ENCODE measurements around the gene MAGEA4.
A peak's percentile ranks its signal among the peaks of the same experiment; 100 is the strongest.
"Not testable (repeated sequence)": the region's sequence is repeated elsewhere in the genome, so short reads cannot be mapped to it uniquely, and the experiment has no call there.

Gene MAGEA4, protein sequence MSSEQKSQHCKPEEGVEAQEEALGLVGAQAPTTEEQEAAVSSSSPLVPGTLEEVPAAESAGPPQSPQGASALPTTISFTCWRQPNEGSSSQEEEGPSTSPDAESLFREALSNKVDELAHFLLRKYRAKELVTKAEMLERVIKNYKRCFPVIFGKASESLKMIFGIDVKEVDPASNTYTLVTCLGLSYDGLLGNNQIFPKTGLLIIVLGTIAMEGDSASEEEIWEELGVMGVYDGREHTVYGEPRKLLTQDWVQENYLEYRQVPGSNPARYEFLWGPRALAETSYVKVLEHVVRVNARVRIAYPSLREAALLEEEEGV

DNA sequence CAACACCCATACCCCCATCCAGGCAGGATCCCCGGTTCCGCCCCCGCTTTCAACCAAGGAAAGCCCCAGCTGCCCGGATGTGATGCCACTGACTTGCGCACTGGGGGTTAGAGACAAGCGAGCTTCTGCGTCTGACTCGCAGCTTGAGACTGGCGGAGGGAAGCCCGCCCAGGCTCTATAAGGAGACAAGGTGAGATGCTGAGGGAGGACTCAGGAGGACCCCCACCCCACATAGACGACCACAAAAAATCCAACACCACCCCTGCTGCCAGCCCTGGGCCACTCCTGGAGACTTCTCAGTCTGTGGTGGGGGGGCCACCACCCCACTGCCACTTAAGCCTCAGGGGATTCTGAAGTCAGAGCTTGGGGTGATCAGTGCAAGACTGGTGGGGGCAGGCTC, at the start of gene MAGEA4:
MAGEA4 (plus strand) TSS at position 110 of the 400 bp plus-strand sequence. CDS start 10,776 bp downstream, outside the sequence.
- no peak for DNase-seq

DNA sequence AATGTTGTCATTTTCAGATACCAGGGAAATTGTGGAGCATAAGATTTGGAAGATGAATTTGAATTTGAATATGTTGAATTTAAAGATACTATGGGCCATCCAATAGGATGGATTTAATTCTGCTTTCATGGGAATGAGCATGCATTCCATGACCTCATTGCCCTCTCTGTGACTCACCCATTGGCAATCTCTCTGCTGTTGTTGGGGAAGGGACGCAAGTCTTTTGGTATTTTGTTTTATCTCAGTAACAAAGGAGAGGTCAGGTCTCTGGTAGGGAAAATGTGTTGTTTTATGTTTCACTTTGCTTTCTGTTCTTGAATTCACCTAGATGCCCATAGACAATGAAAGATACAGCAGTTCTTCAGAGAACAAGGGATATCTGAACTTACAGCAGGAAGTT, 42.1 kb upstream of the MAGEA4 start:
- no peak for DNase-seq

DNA sequence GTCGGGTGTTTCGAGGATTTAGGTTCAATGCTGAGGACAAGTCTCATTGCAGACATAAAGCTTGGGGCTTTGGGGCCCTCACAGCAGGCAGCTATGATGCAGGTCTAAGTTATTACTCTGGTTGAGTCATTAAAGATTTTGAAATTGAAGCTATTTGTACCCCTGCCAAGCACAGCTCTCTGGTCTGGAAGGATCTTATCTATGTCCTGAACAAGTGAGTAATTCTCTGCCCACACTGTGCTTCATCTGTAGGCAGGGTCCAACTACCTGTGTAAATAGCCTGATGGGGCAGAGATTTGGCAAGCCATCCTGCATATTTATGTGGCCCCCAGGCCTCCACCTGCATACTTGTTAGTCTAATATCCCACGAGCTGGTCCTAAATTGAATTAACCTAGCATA, 41.4 kb upstream of the MAGEA4 start:
- DNase-seq, result no peak

DNA sequence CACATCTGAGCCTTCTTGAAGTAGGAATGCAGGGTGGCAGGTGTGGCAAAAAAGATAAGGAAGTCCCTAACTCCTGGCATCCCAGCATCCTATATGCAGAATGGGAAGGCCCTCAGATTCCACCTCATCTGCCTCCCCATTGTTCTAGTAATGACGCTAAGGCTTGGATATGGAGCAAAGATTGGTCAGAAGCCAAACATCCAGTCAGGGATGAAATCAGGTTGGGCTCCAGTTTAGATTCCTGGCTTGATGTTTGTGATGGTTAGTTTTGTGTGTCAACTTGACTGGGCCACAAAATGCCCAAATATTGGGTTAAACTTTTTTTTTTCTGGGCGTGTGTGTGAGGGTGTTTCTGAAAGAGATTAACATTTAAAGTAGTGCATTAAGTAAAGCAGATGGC, 39.6 kb upstream of the MAGEA4 start:
- no peak for DNase-seq

DNA sequence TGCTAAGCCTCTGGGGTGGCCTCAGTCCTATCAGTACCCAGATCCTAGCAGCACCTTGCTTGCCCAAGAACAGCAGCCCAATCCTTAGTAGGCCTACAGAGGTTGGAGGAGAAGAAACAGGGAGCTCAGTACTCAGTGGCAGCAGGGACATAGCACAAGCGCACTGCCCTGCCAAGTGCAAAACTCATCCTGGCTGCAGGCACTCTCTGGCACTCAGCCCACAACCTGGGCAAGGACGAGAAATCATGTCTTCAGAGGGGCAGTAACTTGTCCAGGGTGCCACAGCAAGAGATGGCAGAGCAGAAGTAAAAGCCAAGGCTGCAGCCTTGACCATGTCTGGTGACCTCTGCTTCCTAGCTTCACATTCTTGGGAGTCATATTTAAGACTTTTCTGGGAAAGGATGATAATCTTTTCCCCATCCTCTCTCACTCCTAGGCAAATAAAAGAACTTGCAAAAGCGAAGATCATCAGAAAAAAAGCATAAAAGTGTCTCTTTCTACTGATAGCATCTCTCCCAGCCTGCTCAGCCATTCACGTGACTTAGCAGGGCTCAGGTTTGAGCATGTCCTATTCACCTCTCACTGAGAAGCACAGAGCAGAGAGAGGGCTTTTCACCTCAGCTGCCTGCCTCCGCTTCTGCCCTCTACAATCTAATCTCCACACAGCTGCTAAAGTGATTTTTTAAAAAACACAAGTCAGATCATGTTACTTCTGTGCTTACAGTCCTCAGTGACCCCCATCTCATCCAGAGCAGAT, 37.2 kb upstream of the MAGEA4 start:
- DNase-seq, result no peak

DNA sequence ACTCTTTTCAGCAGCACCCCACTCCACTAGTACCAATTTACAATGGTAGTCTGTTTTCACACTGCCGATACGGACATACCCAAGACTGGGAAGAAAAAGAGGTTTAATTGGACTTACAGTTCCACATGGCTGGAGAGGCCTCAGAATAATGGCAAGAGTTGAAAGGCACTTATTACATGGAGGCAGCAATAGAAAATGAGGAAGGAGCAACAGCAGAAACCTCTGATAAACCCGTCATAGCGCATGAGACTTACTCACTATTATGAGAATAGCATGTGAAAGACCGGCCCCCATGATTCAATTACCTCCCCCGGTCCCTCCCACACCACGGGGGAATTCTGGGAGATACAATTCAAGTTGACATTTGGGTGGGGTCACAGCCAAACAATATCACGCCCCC, 34.1 kb upstream of the MAGEA4 start:
- DNase-seq, result no peak

DNA sequence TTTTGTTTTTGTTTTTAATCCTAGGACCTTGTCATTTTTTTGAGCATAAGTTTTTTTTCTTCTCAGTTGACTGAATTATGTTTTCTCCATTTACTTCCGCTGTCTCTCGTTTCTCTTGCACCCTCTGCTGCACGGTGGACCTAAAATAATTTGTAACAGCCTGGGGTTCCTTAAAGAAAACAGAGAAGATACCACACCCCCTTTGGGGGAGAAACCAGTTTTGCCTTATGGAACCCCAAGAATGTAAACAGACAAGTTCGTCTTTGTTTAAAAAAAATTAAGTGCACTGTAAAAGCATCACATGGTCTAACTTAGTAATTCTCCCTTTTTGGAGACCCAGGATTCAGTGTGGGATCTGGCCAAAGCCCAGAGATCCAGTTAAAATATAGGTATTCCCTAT, 32.8 kb upstream of the MAGEA4 start:
- no peak for DNase-seq

DNA sequence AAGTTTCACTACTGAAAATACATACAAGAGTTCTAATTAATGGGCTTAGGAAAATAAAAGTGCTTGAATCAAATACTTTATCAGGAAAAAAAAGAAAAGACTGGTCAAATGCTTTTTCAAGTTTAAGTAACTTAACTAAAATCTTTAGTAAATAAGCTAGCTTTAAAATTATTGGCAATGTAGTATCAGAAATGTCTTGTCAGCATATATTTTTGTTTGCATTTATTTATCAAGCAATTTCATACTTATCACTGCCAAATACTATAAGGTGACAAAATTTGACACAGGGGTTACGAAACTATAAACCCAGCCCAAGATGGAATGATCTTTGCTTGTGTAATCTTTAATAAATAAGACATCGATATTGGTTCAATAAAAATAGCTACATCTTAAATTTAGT, 31.8 kb upstream of the MAGEA4 start:
- no peak for DNase-seq

DNA sequence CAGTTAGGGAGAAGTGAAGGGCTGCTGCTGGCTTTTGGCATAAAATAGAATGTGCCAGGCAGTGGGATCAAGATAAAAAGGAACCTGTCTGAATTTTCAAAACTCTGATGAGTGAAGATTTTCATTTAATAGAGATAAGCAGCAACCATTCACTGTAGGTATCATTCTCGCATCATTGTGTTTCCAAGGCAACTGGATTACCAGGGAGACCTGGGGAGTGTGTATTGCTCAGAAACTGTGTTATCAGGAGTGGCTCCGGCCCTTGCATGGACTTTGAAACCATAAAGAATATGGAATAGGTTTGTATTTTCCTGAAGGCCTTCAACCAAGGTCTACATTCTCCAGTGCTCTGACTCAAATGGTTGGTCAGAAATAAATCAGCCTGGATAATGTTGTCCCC, 23.3 kb upstream of the MAGEA4 start:
- no peak for DNase-seq

DNA sequence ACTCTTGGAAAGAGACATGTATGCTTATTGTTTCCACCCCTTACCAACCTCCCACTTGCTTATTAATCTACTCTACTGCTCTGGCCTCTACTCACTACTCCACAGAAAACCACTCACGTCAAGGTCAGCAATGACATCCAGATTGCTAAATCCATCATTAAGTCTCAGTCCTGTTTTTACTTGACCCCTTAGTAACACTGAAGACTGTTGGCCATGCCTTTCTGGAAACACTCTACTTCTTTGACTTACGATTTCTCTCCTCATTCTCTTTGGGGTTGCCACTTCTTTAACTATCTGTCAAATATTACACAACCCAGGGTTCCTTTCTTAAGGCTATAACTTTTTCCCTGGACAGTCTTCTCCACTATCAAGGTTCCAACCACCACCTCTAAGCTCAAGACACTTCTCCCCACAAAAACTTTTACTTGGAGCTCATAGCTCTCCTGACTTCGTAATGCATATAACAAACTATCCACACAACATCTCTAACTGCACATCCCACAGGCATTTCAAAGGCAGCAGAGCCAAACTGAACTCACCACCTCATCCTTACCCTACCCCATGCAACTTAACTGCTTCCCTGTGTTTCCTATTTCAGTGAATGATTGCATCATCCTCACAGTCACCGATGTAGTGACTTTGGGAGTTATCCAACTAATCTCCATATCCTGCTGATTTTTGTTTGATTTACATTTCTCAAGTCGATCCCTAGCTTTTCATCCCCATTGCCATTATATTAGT, 15.8 kb upstream of the MAGEA4 start:
- no peak for DNase-seq

DNA sequence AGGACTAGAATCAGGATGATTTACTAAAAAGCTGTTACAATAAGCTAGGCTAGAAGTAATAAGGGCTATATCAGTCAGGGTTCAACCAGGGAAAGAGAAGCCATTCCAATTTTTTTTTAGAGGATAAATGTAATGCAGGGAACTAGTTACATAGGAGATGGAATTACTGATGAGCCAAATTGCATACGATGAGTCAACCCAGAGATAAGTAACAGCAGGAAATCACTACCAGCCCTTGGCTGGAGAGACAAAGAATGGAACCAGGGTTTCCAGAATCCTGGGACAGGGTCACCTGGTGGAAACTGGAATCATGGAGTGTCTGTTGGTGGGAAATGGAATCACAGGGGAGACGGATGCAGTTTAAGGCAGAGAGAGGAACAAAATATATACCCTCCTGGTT, 13.1 kb upstream of the MAGEA4 start:
- no peak for DNase-seq

DNA sequence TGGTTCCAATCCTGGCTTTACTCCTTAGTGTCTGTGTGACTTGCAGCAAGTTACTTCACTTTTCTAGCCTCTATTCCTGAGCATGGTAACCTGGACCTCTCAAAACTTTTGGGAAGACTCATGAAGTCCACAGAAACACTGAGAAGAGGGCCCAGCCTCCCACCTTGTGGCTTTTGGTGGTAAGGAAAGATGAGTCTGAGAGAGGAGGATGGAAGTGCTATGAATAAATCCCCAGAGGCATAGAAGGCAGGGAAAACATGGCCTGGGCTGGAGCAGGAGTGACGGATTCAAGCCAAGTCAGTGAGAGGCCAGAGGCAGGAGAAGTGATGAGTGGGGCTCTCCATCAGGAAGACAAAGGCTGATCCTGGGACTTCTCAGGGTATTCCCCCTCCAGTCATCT, 10.9 kb upstream of the MAGEA4 start:
- no peak for DNase-seq

DNA sequence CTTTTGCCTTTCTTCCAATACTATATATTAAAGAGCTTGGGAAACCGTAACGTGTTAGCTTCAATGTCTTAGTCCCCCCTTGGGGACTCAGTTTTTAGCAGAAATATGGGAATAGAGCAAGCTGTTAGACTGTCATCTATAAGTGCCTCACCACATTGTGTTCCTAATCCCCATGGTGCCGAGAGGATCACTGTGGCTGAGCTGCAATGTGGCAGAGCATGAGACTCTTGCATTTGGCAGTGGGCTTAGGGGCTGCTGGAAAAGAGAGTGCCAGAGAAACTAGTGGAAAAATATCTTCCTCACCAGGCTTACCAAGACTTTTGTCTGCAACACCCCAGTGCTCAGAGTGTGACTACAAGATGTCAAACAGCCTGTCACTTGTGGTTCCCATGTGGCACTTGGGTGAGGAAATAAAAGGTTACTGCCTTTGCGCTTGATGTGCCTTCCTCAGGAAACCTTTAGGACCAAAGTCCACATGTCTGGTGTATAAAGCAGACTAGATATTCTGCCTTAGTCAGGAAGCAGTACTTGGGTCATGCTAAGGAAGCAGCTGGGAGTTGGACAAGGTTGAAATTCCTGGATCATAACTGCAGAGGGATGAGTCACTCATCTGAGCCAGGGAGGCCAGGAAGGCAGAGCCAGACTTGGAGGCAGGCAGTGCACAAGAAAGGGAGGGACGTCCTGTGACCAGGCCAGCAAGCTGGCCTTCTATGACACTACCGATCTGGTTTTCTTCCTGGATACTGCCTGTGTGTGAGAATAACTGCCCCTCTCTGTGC, 9.7 kb upstream of the MAGEA4 start:
- DNase-seq, result peak; percentile 2

DNA sequence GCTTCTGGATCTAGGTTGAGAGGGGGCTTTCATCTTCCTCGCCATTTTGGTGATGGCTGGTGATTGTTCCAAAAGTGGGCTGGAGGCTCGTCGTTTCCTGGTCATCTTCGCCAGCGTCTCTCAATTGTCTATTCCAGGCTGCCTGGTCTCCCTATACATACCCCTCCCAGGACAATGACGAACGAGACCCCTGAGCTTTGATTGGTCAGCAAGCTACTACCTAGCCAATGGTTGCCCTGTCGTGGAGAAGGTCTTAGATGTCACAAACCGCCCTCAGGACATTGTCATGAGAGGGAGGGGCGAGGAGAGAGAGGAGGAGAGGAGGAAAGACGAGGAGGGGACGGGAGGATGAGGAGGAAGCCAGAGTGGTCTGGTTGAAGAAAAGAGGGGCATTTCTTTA, 7.7 kb upstream of the MAGEA4 start:
- no peak for DNase-seq

DNA sequence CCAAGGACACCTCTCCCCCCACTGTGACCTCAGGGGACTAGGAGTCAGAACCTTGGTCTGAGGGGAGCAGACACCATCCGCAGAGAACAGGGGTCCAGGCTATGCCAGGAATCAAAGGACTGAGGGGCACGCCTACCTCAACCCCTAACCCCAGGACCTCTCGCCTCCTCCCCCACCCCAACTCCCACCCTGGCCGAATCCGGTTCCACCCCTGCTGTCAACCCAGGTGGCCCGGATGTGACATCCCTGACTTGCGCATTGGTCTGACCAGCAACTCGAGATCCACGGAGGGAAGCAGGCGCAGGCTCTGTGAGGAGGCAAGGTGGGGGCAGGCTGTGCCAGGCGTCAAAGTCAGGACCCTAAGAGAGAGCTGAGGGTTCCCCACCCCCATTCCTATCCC, 468 bp upstream of the MAGEA4 start:
- no peak for DNase-seq

DNA sequence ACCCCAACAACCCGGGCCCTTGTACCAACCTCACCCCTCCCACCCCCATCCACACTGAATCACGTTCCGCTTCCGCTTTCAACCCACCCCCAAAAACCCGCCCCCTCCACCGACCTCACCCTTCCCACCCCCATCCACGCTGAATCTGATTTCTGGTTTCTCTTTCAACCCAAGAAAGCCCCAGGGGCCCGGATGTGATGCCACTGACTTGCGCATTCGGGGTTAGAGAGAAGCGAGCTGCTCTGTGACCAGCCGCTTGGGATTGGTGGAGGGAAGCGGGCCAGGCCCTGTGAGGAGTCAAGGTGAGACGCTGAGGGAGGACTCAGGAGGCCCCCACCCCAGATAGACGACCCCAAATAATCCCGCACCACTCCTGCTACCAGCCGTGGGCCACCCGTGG, 6.0 kb downstream of the MAGEA4 start:
- not testable (repeated sequence) for DNase-seq

DNA sequence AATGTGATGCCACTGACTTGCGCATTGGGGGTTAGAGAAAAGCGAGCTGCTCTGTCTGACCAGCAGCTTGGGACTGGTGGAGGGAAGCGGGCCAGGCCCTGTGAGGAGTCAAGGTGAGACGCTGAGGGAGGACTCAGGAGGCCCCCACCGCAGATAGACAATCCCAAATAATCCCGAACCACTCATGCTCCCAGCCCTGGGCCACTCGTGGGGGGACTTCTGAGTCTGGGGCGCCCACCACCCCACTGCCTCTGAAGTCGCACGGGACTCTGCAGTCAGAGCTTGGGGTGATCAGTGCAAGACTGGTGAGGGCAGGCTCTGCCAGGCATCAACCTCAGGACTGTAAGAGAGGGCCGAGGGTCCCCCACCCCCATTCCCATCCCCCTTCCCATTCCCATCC, 6.9 kb downstream of the MAGEA4 start:
- DNase-seq, result no peak

DNA sequence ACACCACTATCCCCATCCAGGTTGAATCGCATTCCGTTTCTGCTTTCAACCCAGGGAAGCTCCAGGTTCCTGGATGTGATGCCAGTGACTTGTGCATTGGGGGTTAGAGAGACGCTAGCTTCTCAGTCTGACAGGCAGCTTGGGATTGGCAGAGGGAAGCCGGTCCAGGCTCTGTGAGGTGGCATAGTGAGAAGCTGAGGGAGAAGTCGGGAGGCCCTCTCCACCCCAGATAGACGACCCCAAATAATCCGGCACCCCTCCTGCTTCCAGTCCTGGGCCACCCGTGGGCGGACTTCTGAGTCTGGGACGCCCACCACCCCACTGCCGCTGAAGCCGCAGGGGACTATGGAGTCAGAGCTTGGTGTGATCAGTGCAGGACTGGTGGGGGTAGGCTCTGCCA, 7.4 kb downstream of the MAGEA4 start:
- no peak for DNase-seq

DNA sequence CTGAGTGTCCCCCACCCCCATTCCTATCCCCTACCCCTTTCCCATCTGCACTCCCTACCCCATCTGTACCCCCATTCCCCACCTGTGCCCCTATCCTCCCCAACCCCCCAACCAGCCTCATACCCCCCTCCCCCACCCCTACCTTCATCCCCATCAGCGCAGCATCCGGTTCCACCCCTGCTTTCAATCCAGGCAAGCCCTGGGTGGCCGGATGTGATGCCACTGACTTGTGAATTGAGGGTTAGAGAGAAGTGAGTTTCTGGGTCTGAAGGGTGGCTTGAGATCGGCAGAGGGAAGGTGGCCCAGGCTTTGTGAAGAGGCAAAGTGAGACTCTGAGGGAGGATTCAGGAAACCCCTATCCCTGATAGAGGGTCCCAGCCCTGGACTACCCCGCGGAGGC, 7.8 kb downstream of the MAGEA4 start:
- no peak for DNase-seq

DNA sequence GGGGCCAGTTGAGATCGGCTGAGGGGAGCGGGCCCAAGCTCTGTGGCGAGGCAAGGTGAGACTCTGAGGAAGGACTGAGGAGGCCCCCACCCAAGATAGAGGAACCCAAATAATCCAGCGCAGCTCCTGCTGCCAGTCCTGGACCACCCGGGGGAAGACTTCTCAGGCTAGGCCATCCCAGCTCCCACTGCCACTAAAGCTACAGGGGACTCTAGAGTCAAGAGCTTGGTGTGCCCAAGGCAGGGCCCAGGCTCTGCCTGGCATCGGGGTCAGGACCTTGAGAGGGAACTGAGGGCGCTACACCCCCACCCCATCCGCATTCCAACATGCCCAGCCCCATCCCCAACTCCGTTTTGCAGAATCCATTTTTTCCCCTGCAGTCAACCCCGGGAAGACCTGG, 8.6 kb downstream of the MAGEA4 start:
- DNase-seq, result no peak

DNA sequence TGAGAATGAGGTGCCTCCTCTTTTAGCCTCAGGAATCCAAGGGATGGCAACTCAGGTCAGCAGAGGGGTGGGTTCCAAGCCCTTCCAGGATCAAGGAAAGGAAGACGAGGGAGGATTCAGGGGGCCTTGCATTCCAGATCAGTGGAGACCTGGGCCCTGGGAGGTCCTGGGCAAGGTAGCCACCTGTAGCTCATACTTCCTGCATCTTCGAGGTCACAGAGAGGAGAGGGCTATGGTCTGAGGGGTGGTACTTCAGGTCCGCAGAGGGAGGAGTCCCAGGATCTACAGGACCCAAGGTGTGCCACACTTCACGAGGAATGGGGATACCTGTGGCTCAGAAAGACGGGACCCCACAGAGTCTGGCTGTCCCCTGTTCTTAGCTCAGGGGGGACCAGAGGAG, 9.2 kb downstream of the MAGEA4 start:
- DNase-seq, result no peak

DNA sequence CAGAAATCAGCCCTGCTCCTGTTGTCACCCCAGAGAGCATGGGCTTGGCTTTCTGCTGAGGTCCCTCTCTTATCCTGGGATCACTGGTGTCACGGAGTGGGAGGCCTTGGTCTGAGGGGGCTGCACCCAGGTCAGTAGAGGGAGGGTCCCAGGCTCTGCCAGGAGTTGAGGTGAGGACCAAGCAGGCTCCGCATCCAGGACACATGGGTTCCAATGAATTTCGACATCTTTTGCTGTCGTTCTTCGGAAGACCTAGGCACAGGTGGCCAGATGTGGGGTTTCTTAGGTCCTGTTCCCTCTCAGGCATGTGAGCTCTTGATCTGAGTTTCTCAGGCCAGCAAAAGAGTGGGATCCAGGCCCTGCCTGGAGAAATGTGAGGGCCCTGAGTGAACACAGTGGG, 10.0 kb downstream of the MAGEA4 start:
- DNase-seq, result no peak

DNA sequence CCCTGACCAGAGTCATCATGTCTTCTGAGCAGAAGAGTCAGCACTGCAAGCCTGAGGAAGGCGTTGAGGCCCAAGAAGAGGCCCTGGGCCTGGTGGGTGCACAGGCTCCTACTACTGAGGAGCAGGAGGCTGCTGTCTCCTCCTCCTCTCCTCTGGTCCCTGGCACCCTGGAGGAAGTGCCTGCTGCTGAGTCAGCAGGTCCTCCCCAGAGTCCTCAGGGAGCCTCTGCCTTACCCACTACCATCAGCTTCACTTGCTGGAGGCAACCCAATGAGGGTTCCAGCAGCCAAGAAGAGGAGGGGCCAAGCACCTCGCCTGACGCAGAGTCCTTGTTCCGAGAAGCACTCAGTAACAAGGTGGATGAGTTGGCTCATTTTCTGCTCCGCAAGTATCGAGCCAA, 11.0 kb downstream of the MAGEA4 start:
- no peak for DNase-seq
